IPS-NIHi11 (cell line): Measurements from ENCODE around the gene NFIA.

Source experiments
- DNase-seq: peaks from one replicate; pipeline ENCODE4 v3.0.0; 2012; ENCODE audit warnings: mixed read lengths, low spot score

NFIA gene

DNA sequence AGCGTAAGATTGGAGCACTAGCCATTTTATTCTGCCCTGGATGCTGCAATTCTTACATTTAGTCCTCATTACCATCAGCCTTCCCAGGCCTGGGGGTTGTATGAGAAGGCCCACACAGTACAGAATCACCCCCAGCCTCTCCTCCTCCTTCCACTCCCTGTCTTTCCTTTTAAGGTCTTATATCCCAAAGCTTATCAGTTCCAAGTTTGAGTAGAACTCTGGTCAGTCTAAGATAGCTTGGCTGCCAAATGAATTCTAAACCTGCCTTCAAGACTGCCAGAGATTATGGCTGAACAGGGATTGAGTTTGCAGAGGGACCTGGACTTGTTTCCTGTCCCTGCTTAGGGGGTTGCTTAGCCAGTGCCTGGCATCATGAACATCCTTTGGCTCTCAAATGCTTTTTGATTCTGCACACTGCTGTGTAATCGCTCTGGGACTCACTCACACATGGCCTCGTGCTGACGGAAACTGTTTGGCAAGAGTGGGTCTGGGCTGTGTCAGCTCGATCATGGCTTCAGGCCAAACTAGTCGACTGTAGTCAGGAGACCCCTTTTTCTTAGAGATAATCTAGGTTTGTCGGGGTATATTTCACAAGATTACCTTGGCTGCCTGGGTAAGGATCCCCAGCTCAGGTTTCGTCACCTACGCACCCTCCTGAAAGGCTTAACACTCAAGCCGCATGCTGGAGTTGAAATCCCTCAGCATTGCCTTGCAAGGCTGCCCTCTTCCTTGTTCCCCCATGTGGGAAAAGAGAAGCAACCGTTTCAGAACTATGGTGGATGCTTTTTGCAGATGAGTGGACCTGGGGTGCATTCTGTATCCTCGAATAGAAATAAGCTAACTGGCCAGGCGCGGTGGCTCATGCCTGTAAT is 252.6 kb downstream of the NFIA start:
- no peak for DNase-seq

DNA sequence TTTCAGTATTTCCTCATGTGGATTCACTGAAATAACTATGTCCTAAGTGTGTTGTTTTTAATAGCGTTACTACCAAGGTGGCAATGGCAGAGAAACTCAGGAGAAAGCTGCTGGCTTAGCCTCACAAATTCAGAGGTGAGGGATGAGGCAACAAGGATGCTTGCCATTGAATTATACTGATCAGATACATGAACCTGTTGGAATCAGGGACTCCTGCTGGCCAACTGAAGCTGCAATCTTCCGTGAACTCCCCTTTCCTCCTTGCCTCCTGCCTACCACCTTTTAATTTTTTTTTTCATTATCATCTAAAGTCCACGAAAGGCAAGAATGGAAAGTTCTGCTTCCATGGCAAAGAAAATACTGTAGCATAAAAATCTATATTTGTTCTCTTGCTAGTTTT is 254.7 kb downstream of the NFIA start:
- DNase-seq = no peak

DNA sequence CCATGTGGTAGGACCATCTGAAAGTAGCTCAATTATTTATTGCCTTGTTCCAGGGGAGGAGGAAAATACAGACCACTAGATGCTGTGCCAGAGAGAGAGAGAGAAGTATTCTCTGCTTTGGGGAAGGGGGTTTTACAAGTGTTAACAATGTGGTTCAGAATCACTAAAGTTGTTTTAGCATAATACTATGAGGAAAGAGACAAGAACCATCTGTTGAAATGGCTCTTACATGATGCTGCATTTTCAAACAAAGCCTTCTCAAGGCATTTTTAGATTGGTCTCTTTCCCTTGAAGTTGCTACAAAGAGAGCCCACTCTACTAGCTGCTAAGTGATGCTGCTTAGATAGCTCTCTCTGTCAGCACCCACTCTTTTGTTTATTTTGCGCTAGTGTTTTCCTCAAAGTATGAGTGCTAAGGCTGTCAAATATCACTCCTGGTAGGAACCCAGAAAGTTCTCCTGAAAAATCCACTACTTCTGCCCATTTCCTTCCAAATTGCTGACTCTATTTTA is 255.1 kb downstream of the NFIA start:
- no peak for DNase-seq

DNA sequence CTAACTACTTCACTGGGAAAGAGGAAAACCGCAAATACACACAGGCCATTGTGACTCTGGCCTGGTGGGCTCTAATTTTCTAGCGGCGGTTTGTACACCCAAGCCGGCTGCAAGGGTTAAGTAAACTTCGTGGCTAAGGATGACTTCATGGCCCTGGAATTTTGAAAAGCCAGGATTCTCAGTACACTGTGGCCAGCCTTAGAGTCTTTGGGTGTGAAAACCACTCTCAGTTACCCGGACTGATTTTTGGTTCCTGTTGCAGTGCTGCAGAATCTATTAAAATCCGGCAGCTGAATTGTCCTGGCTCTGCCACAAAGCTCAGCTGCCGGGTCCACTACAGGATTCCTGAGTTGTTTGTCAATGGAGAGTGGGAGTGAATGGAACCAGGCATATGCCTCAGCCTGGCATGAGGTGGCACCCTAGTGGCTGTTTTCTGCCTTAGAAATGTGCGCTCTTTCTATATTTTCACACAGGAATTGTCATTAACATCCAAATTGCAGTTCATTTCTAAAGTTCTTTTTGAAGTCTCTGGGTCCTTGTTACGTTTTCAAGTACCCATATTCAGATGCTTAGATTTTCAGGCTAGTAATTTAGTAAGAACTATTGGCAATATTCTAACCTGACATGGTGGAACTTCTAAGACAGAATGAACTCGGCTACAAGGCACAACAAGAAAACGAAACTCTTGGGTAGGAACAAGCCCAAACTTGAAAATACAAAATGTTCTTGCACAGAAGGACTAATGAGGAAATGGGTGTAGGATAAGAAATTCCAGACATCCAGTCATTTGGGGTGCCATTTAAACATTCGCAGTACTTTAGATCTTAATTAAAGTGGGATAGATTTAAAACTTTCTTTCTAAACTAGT is 255.9 kb downstream of the NFIA start:
- DNase-seq = peak; percentile 73

DNA sequence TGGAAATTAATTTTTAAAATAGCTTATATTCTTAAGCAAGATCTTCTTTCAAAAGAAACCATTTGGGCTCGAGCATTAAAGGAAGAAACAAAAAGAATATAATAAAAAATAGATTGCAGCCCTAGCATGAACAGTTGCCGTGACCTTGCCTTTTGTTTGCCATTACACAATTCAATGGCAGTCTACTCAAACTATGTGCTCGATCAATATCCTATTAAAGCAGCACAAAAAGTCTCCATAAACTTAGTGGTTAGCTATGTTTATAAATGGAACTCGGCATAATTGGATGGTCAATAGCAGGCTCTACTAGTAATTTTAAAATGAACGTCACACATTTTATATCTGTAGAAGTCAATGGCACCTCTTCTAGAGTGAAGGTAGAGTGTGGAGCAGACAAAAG is 256.5 kb downstream of the NFIA start:
- DNase-seq = no peak

DNA sequence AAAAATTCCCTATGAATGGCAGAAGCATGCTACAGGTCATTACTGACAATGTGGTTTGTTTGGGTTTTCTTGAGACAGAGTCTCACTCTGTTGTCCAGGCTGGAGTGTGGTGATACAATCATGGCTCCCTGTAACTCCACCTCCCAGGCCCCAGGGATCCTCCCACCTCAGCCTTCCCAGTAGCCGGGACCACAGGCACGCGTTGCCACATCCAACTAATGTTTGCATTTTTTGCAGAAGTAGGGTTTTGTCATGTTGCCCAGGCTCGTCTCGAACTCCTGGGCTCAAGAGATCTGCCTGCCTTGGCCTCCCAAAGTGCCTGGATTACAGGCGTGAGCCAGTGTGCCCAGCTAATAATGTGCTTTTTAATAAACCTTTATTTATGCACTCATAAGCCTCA is 259.1 kb downstream of the NFIA start:
- DNase-seq = no peak

DNA sequence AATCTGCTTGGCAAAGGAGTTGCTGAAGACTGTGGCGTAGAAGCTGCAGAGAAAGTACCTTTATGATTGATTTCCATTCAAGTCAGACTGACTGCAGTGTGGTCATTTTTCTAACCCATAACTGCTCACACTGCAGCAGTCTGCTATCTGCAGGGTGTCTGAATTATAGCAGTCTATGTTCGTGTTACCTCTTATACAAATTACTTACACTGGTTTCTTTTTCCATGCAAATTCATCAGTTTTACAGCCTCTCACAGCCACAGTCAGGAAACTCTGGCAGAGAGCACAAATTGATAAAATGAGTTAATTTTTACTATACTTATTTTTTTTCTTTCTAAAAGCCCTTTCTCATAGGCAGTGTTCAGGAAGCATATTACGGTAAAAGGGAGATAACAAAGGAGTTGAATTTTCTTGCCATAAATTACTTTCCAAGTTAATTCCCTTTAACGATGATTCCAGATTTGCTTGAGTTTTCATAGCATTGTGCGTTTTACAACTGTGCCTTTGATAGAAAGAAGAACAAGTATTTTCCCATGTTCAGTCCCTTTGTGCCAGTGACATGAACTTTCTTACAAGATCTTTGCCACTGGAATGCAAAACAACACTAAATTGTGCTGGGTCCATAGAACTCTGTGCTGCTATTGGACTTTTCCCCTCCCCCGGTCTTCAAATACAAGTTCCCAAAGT is 261.5 kb downstream of the NFIA start:
- no peak for DNase-seq

DNA sequence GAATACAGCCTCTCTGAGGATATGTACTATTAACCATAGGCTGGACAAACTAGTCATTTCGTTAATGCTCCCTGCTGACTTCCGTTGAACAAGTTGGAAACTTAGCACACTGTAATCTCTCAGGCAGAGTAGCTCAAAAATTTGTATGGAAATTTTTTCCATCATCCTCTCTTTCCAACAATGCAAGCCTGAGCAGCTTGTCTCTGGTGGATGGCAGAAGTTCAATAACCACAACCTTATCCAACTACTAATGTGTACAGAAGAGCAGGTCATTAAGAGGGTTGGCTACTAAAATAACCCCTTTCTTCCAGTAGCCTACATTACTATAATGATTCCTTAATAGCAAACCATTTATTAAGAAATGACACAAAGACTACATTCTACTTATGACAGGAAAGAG is 262.3 kb downstream of the NFIA start:
- DNase-seq = no peak

DNA sequence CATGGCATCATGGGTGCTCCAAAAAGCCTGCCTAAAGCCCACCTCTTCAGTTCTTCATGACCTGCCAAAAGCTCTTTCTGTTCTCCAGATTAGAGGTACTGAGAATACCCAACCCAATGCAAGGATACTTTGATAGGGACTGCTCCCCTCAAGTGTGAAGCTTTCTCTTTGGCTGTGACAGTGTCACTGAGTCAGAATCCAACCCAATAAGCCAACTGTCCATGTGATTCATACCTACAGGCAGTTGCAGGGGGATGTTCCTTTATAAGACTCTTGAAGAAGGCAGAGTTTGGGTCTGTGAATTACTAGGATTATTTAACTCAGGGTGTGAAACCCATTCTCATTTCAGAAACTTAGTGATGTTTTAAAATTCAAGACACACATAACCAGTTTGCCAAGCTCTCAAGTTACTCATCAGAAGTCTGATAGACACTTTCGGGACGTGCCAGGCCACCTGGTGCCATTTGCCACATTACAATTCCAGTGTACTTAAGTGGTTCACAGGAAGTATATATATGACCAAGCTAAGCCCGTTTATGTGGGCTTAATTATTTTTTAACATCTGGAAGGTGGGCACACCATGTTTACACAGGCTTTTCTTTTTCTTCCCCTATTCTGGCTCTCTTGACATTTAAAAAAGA is 265.8 kb downstream of the NFIA start:
- DNase-seq = no peak

DNA sequence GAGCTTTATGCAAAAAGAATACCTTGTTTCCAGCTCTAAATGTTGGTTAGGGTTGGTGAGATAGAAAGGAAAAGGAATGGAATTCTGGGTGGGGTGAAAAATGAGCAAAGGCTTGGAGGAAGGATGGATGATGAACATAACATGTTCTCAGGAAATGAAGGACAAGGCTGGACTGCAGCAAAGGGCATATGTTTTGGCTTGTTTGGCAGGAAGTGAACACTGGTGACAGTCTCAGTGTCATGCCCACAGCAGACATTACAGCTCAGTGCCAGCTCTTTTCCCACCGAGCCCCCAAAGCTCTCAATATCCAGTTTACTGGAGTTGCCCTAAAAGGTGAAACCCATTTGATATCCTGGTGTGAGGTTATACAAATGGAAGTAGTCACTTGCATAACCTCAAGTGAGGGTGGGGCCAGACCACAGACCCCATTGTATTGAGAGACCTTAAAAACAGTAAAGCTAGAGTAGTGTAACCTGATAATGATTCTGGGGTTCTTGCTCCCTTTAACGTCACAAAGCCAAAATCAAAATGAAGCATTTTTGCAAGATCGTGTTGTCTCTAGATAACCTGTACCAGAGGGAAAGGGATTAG is 270.6 kb downstream of the NFIA start:
- DNase-seq = peak; percentile 32

DNA sequence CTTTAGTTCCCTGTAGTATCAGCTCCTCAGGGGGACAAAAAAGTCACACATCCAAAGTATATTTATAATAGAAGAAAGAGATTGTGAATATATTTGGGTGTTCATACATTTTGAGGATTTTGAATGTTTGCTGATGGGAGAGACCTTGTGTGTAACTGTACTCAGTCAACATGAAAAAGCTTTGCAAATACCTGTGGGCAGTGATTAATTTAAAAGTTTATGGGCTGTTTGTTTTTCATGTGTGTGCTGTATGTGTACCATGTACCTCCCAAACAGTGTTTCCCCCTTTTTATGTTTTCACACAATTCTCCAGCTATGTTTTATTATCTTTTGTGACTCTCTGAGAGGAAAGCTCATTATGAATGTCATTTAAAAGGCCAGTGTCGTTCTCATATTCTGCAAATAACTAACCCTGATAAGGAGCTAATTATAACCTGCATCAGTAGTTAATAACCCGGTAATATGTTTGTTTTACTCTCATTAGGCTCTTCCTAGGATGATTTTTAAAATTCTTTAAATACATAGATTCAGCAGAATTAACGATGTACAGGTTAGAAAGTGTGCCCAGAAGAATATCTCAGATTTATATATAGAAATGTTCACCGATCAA is 271.5 kb downstream of the NFIA start:
- DNase-seq = no peak

DNA sequence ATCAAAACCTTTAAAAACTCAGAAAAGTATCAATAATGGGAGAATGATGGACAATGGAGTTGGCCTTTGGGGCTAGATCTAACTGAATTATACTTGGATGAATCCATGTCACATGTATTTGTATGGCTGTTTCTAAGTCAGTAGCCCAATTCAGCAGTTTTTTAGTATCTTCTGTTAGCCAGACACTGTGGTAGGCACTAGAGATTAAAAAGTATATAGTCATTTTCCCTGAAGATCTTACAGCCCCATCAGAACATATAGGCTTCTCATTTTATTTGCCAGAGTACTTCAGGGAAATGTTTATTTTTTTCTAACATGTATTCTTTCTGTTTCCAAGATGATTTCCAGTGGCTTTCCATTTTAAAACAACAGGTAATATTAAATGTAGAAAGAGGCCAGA is 273.7 kb downstream of the NFIA start:
- no peak for DNase-seq

DNA sequence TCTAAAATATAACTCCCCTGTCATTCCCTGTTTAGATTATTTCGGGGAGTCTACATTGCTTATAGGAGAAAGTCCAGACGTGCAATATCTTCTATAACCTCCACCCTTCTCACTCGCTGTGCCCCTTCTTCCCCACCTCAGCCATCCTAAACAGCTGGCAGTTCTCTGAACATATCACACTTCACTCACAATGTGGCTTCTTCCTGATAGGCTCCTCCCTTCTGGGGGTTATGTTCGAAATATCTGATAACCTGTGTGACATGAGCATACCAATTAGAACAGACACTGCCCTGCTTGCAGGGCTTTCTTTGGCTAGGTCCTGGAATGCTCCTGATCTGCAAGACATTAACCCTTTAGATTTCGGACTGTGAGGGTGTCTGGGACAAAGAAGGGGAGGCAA is 274.6 kb downstream of the NFIA start:
- no peak for DNase-seq

DNA sequence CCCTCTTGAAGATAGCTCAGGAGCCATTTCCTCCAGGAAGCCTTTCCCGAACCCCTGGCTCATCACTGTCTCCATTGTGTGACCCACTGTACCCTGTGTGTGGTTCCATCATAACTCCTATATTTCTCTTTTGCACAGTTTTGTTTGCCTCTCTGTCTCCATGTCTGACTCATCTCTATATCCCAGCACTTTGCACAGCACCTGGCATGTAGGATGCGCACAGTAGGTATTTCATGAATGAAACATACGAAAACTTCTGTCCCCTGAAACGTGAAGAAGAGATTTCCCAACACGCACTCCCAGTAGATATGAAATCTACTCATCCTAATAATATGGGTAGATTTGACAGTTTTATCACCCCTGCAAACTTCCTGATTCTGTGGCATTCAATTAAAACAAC is 275.2 kb downstream of the NFIA start:
- DNase-seq = no peak

DNA sequence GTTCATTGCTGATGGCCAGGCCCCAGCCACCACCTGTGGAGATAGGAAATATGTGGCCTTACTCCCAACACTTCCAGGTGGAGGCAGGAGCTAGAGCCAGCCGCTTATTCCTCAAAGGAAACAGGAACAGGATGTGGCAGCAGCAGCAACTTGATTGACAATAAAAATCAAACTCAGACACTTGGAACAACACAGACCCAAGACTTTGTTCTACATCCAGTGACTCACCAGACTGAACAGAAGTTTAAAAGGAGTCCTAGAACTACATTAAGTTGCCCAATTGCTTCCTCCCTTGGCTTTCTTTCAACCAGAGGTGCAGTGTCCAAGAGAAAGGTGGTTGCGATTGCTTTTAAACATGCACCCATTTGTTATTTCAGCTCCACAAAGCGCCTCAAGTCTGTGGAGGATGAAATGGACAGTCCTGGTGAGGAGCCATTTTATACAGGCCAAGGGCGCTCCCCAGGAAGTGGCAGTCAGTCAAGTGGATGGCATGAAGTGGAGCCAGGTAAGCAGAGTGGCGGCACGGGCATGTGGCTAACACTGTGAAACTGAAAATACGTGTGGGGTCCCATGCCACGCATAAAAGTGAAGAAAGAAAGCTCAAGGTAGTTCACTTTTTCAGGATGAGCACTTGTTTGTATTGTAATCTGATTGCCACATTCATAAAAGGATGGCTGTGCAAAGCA is 276.6 kb downstream of the NFIA start:
- no peak for DNase-seq

DNA sequence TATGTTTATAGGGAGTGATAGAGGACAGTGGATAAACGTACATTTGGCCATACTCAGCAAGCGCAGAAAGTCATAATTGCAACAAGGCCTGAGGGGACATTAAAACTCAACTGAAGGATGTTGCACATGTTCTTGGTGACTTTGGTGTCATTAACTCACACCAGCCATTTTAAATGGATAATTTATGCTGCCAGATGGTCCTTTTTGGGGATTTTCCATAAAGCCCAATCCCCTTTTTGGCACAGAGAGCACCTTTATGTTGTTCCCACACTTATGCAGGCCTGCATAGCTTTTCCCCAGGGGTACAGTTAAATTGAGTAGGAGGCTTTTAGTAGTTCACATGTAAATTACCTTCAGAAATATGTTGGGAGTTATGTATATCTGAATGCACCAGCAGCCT is 279.6 kb downstream of the NFIA start:
- no peak for DNase-seq

DNA sequence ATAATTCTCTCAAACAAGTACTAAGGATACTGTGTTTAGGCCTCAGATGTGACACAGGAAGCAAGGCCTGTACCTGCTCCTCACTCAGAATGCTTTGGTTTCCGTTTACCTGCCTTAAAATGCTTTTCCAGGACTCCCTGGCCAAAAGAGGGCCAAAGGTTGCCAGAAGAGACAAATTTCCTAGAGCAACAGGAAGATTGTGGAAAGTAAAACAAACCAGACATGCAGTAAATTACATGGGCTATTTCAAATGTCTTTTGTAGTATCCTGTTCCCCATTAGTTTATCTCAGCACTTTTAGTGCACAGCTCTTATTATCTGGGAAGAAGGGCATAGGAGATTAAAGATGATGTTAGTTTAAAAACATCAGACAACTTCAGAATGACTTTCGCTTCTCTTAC is 280.0 kb downstream of the NFIA start:
- no peak for DNase-seq

DNA sequence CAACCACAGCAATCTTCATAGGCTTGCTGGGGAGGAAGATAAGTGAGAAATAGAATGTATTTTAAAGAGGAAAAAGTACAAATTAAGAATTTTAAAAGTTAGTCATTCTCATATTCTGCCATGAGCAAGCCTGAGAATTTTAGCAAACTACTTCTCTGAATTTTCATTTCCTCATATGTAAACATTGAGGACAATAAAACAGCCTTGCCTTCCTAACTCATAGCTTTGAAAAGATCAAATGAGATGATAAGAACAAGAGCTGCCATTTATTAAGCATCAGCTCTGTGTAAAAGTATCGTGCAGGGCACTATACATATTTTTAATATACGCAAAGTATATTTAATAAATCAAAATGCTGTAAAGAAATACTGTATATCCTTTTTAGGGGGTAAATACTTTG is 286.0 kb downstream of the NFIA start:
- no peak for DNase-seq

DNA sequence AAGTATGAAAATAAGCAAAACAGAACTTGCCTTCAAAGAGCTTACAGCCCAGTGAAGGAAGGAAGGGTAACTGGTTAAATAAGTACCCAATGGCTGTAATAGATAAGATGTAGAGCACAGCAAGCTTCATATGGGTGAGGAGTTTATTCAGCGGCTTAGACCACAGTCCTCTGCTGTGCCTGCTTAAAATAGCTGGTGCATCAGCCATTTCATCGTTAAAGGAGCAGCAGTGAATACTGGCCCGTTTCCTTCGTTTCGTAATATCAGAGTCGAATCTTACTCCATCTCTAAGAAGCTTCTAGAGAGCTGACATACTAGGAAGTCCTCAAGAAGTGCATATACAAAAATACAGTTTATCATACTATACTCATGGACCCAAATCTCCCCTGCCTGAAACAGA is 286.5 kb downstream of the NFIA start:
- DNase-seq = no peak

DNA sequence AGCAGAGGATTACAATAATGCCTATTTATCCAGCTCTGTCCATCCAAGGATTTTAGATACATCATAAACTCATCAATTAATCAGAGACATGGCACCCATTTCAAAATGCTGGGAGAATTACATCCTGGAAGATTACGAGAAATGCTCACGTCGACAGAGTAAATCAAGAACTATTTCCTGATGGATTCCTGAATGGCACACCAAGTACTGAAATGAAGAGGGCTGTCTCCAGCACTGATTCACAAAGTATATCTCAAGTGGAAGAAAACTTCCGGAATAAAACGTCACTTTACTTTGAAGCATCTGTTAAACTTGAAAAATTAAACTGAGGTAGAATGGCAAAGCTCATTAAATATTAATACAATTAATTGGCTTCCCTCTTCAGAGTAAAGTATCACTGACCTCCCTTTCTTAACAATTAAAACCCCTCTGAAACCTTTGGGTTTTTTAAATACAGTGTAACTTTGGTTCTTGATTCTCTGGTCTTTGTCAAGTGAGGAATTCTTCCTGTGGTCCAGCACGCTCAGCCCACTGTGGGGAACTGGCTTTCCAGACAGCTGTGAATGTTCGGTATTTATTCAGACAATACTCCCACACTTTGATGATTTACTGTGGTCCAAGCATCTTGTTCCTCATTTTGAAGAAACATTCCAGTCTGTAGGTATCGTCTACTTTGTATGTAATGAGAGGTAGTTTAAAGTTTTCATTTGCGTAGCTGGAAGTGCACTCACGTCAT is 288.0 kb downstream of the NFIA start:
- DNase-seq = no peak
